Retina (tissue), 1 donor: ENCODE results near the gene CPT1C.

ENCODE experiments used
- DNase-seq: peaks from one replicate; pipeline ENCODE4 v3.0.0-alpha.2; 2016

The CPT1C gene

DNA sequence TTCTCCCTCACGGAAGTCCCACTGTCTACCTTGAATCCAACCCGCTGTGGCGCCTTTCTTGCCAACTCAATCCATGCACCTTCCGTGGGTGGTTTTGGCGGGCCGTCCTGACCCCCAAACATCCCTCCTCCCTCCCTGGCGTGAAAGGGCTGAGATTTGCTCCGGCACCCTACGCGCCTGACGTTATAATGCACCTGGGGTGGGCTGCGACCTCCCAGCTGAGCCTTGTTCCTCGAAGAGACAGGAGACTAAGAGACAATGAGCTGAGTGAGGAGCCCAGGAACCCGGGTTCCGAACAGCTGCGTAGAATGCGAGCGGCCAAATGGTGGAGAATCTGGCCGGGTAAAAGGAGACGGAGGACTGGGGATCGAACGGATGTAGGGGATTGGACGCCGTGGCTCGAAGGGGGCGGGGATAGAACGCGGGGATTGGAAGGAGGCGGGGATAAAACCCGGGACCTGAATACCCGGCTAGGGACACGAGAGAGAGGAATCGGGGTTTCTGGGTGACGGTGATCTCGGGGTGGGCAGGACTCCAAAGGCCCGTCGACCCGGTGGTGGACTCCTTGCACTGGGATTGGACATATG lies at the start of gene CPT1C:
Gene CPT1C, plus strand, starts transcription at position 461 of the 587 bp plus-strand sequence. CDS start 1,137 bp downstream, outside the sequence.
- peak; percentile 91 for DNase-seq

DNA sequence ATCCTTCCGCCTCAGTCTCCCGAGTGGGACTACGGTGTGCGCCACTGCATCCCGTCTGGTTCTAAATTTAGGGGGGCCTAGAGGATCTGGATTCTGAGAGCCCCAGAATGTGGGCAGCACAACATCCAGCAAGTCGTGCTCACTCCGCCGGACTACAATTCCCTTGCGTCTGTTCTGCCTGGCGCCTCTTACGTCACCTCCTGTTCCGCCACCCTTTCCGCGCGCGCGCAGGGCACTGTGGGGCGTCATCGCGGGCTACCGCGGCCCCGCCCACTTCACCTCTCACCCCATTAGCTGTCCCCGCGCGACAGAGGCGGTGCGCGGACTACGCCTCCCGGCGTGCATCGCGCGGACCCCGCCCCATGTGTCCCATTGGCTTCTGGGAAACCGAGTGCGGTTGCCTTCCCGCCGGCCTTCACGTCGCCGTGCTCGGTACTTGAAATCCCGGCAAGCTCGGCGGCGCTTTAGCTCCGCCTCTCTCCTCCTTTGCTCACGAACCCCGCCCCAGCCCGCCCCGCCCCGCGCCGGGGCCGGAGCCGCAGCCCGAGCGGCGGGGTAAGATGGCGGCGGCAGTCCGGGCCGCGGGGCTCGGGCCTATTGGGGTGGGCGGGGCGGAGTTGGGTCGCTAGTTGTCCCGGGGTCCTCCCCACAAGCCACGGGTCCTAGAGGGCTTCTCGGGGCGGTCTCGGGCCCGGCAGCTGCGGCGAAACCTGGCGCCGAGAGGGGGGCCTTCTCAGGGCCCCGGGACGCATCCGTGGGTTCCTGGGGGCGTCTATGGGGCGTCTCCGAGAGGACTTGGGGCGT lies 49.0 kb upstream of the CPT1C start, which contains the start of gene SCAF1:
Gene SCAF1, plus strand, starts transcription at position 522 of the 804 bp plus-strand sequence. CDS start 2,818 bp downstream, outside the sequence.
- DNase-seq: peak; percentile 100

DNA sequence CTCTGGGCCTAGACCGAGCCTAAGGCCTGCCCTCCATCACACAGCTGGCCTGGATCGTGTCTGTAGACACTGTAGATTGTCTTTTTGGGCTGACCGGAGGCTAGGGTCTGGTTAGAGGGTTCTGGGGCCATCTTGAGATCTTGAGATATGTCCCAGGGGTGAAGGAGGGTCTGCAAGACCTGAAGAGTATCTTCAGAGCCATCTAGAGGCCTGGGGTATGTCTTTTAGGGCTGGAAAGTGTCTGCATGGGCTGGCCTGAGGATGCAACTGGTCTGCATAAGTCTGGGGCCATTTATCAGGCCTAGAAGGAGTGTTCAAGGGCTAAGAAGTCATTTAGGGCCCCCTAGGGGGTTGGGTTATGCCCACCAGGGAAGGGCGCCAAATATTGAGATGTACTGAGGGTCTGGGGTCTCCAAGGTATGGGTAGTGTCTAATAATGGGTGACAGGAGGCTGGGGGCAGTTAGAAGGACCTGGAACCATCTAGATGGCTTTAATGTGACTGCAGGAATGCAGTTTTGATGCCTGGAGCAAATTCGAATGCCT lies 48.4 kb upstream of the CPT1C start:
- no peak for DNase-seq

DNA sequence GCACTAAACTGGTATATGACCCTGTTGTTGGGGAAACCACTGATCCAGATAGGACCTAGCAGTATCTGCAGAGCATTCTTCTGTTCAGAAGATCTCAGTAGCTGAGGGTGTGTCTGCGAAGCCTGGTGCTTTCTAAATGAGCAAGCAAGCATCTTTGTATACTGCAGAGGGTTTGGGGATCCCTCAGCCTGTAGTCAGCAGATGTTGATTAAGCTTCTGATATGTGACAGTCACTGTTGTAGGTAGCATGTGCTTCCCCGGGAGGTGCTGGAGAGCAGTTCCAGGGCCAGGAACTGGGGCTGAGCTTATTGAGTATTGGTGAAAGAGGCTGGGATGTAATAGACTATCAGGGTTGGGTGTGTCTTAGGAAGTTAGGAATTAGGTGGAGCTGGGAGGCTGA lies 47.5 kb upstream of the CPT1C start:
- DNase-seq: no peak

DNA sequence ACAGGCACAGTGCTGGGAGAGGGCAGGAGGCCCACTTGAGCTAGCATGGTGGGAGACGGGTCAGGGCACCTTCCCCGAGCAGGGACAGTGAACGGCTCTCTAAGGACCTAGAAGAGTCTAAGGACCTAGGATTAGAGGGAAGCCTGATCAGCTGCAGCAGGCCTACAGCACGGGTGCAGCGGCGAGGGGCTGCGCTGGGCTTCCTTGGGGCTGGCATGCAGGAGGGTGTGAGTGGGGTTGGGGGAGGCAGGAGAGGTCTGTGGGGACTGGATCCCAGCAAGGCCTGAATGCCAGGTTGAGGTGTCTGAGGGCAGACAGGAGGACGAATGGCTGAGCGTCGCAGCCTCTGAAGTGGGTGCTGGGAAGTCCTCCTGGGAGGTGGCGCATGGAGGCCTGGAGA lies 45.3 kb upstream of the CPT1C start:
- DNase-seq: no peak

DNA sequence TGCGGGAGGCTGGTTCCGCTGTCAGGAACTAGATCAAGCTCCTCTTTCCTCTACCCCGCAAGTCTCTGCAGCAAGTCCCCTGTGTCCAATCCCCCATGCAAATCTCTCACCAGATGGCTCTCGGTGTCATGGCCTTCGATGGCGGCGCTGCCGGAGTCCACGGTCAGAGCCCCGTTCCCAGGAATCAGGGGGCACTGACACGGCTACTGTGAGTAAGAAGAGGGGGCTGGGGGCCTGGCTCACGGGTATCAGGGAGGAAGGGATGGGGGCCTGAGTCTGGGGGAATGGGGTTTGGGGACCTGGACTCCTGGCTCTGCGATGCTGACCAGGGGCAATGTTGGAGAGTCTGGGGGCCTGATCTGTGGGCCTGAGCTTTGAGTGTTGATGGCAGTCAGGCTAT lies 44.9 kb upstream of the CPT1C start:
- DNase-seq: no peak

DNA sequence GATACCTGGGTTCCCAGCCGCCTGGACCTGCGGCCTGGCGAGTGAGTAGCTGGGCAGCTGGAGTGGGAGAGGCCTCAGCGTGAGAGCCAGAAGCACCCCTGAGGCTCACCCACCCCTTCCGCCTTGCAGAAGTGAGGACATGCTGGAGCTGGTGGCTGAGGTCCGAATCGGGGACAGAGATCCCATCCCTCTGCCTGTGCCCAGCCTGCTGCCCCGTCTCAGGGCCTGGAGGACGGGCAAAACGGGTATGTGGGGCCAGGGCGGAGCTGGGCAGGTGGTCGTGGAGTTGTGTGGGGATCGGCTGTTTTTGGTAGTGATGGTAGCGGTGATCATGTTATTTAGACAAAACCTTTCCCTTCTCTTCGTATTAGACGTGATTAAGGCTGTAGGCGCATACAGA lies 44.3 kb upstream of the CPT1C start:
- DNase-seq: no peak

DNA sequence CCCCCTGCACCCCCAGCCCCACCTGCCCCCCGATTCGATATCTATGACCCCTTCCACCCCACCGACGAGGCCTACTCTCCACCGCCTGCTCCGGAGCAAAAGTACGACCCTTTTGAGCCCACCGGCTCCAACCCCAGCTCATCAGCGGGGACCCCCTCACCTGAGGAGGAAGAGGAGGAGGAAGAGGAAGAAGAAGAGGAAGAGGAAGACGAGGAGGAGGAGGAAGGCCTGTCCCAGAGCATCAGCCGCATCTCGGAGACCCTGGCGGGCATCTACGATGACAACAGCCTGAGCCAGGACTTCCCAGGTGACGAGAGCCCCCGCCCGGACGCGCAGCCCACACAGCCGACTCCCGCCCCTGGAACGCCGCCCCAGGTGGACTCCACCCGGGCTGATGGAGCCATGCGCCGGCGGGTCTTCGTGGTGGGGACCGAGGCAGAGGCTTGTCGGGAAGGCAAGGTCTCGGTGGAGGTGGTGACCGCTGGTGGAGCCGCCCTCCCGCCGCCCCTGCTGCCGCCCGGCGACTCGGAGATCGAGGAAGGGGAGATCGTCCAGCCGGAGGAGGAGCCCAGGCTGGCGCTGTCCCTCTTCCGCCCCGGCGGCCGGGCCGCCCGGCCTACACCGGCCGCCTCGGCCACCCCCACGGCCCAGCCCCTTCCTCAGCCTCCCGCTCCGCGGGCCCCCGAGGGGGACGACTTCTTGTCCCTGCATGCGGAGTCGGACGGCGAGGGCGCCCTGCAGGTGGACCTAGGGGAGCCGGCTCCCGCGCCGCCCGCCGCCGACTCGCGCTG lies 39.7 kb upstream of the CPT1C start:
- no peak for DNase-seq

DNA sequence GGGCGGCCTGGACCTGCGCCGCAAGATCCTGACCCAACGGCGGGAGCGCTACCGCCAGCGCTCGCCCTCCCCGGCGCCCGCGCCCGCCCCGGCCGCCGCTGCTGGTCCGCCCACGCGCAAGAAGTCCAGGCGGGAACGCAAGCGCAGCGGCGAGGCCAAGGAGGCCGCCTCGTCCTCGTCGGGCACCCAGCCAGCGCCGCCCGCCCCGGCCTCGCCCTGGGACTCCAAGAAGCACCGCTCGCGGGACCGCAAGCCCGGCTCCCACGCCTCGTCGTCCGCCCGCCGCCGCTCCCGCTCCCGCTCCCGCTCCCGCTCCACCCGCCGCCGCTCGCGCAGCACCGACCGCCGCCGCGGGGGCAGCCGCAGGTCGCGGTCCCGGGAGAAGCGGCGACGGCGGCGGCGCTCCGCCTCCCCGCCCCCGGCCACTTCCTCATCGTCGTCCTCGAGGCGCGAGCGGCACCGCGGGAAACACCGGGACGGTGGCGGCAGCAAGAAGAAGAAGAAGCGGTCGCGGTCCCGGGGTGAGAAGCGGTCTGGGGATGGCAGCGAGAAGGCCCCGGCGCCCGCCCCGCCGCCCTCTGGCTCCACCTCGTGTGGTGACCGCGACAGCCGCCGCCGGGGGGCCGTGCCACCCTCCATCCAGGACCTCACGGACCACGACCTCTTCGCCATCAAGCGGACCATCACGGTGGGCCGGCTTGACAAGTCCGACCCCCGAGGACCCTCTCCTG lies 38.9 kb upstream of the CPT1C start:
- no peak for DNase-seq

DNA sequence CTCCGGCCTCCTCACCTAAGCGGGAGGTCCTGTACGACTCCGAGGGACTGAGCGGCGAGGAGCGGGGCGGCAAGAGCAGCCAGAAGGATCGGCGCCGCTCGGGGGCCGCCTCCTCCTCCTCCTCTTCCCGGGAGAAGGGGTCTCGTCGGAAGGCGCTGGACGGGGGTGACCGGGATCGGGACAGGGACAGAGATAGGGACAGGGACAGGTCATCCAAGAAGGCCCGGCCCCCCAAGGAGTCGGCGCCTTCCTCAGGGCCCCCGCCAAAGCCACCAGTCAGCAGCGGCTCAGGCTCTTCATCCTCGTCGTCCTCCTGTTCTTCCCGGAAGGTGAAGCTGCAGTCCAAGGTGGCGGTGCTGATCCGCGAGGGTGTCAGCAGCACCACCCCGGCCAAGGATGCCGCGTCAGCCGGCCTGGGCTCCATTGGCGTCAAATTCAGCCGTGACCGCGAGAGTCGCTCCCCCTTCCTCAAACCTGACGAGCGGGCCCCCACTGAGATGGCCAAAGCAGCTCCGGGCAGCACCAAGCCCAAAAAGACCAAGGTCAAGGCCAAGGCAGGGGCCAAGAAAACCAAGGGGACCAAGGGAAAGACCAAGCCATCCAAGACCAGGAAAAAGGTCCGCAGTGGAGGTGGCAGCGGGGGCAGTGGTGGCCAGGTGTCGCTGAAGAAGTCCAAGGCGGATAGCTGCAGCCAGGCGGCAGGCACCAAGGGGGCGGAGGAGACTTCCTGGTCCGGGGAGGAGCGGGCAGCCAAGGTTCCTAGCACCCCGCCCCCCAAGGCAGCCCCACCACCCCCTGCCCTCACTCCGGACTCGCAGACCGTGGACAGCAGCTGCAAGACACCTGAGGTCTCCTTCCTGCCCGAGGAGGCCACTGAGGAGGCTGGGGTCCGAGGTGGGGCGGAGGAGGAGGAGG lies 38.1 kb upstream of the CPT1C start:
- DNase-seq: no peak

DNA sequence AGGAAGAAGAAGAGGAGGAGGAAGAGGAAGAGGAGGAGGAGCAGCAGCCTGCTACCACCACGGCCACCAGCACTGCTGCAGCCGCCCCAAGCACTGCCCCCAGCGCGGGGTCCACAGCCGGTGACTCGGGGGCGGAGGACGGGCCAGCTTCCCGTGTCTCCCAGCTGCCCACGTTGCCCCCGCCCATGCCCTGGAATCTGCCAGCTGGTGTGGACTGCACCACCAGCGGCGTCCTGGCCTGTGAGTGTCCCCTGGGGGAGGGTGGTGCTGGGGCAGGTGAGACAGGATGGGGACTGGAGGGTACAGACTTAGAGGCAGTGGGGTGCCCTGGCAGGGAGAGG lies 37.5 kb upstream of the CPT1C start:
- DNase-seq: no peak

DNA sequence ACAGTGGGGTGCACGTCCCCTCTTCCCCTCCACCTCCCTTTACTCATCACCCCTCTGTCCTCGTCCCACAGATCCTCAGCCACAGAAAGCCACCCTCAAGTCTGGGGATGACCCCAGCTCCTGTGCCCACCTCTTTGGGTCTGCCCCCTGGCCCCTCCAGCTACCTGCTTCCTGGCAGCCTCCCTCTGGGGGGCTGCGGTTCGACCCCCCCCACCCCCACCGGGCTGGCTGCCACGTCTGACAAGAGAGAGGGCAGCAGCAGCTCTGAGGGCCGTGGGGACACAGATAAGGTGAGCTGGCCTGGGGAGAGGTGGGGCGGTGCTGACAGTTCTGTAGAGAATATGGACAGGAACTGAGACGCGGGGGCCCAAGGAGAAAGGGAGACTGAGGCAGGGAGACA lies 36.3 kb upstream of the CPT1C start:
- no peak for DNase-seq

DNA sequence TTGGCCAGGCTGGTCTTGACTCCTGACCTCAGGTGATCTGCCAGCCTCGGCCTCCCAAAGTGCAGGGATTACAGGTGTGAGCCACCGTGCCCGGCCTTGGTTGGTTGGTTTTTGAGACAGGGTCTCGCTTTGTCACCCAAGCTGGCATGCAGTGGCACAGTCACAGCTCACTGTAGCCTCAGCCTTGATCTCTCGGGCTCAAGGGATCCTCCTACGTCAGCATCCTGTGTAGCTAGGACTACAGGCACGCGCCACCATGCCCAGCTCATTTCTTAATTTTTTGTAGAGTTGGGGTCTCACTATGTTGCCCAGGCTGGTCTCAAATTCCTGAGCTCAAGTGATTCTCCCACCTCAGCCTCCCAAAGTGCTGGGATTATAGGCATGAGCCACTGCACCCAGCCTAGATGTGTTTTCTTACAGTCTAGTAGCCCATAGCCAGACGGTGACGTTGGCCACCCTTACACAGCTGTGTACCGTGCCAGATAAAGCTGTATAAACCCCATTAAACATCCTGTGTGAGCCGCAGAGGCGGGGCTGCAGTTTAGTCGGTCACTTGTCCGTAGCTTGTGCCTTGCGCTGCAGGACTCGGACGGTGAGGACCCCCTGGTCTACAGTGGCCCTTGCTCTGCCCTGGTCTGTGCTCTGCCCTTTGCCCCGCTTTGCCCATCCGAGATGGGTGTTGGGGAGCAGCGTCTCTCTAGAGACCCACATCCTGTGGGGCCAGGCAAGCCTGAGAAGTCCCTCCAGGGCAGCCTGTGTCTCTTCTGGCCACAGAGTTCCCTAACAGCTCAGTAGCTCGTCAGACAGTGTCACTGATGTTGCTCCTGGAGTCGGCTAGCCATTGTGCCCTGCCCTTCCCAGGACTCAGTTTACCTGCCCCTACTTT lies 35.1 kb upstream of the CPT1C start:
- DNase-seq: no peak

DNA sequence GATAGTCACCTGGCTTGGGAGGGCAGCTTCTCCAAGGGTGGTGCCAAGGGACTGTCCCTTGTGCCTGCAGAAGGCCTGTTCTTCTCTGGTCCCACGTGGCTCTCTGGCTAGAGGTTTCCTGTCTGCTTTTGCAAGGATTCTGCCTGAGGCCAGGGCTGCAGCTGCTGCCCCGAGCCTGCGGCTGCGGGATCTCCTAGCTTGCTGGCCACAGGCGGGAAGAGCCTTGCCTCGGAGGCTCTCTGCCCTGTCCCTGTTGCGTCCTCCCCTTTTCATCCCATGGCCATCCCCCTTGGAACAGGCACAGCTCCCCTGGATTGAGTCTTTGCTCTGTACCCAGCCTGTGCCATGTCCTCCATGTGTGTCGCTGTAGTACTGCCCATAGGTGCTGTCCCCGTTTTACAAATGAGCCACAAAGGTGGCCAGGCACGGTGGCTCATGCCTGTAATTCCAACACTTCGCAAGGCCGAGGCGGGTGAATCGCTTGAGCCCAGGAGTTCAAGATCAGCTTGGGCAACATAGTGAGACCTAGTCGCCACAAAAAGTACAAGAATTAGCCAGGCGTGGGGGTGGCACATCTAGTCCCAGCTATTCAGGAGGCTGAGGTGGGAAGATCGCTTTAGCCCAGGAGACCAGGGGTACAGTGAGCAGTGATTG lies 34.3 kb upstream of the CPT1C start:
- no peak for DNase-seq

DNA sequence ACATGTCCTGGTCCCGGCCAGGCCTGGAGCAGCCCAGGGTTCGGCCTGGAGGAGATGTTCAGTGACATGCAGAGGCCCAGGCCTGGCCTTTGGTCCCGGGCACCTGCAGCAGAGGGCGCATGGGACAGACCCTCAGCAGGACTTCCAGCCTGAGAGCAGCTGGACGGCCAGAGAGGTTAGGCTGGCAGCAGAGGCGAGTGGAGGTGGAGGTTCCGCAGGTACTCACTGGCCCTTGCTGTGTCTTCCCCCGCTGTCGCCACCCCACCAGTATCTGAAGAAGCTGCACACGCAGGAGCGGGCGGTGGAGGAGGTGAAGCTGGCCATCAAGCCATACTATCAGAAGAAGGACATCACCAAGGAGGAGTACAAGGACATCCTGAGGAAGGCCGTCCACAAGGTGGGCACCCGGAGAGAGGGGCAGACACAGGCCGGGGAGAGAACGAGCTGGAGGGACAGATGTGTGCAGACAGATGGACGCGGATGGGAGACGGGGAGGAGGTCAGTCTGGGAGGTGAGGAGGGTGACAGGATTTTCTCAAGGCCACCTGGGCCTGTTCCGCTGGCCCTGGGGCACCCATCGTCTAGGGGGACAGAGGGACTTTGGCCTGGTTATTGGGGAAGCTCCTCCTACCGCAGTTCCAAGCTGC lies 33.3 kb upstream of the CPT1C start:
- no peak for DNase-seq

DNA sequence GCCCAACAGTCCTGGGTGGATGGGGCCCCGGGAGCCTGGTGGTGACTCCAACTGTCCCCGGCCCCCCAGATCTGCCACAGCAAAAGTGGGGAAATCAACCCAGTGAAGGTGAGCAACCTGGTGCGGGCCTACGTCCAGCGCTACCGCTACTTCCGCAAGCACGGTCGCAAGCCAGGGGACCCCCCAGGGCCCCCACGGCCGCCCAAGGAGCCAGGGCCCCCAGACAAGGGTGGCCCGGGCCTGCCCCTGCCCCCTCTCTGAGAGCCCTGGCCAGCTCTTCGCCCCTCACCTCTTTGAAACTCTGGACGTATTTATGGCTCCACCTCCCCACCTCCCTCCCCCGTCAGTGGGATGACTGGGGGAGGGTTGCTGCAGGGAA lies 32.8 kb upstream of the CPT1C start:
- DNase-seq: no peak

DNA sequence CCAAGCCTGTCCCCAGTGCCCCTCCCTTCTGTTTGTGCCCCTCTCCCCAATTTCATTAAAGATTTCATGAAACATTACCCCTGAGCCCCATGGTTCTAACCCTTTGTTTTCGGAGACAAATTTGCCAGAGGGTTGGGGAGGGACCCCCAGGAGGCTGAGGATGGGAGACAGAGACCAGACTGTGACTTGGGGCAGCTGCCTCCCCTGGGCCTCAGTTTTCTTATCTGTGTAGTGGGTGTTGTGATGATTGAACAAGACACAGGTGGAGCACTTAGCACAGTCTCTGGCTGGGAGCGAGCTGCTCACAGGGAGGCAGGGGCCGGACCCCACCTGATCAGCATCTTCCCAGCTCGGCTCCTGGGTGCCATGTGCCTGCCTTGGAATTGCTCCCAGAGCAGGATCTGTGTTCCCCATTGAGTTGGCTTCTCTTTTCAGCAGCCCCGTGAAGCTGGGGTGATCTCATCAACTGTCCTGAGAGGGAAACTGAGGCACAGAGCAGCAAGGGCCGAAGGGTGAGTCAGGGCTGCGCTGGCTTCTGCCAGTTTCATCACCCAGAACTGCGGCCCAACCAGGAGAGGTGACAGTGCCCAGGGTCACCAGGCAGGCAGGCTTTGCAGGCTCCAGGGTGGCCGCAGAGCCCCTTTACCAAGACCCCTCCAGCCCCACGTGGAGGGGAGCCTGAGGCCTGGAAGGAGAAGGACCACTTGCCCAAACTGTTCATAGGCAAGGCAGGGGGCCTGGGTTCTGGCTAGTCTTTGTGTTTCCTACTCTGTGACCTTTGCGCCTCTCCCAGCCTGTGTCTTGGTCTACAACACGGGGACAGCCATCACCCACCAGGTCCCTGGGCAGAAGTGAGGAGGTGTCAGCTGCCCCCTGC lies 32.1 kb upstream of the CPT1C start:
- no peak for DNase-seq

DNA sequence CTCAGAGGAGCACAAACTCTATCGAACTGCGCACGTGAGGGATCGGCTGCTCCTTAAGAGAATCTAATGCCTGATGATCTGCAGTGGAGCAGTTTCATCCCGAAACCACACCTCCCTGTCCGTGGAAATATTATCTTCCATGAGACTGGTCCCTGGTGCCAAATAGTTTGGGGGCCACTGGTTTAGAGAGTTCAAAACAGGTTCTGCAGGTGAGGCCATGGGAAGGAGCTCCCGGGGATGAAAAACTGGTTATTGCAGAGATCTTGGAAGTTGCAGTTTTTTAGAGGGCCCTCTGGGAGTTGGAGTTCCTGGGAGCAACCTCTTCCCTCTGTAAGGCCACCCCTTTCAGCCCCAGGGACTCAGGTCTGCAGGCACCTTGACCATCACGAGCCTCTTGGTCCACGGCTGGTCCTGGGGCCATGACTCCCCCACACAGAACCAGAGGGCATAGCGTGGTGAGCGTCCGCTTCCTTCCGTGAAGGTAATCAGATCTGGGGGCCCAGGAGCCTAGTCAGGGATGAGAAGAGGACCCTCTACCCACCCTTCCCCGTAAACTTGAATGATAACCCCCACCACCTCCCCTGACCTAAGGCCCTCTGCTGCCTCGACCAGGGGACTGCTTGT lies 30.5 kb upstream of the CPT1C start:
- DNase-seq: no peak
